GM11168 (cell line): ENCODE results near the gene ATF6B.
"Not testable (repeated sequence)": the region's sequence is repeated elsewhere in the genome, so short reads cannot be mapped to it uniquely, and the experiment has no call there.

Source experiments
- in situ Hi-C: fragments of 300-500 bp; cut with MboI; formaldehyde crosslinking; loops from one replicate; pipeline ENCODE4 v1.12.0; 2022; ENCODE audit warnings: low sequenced_read_pairs; ENCODE audit not compliant: unreplicated experiment

ATF6B gene

DNA sequence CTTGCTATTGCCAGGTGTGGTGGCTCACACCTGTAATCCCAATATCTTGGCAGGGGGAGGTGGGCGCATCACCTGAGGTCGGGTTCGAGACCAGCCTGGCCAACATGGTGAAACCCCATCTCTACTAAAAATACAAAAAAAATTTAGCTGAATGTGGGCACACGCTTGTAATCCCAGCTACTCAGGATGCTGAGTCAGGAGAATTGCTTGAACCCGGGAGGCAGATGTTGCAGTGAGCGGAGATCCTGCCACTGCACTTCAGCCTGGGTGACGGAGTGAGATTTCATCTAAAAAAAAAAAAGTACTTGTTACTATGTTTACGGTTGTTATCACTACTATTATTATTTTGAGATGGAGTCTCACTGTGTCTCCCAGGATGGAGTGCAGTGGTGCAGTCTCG is 28.8 kb upstream of the ATF6B start:
- in situ Hi-C loops = no loop called here

DNA sequence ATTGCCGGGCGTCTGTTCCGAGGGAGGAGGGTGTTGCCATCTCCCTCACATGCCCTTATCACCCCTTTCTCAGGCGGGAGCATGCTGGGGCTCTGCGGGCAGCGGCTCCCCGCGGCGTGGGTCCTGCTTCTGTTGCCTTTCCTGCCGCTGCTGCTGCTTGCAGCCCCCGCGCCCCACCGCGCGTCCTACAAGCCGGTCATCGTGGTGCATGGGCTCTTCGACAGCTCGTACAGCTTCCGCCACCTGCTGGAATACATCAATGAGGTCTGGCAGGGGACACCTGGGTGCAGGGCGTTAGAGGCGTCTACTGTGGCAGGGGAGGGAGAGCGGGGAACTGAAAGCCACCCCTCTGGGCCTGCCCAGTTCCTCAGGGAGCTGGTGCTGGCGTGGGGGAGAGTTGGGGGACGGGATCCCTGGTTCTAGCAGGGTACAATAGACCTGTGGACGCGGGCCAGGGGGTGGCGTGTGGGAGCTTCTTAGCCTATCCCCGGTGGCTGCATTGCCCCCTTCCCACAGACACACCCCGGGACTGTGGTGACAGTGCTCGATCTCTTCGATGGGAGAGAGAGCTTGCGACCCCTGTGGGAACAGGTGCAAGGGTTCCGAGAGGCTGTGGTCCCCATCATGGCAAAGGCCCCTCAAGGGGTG is 26.6 kb upstream of the ATF6B start:
- in situ Hi-C loops = no loop called here

DNA sequence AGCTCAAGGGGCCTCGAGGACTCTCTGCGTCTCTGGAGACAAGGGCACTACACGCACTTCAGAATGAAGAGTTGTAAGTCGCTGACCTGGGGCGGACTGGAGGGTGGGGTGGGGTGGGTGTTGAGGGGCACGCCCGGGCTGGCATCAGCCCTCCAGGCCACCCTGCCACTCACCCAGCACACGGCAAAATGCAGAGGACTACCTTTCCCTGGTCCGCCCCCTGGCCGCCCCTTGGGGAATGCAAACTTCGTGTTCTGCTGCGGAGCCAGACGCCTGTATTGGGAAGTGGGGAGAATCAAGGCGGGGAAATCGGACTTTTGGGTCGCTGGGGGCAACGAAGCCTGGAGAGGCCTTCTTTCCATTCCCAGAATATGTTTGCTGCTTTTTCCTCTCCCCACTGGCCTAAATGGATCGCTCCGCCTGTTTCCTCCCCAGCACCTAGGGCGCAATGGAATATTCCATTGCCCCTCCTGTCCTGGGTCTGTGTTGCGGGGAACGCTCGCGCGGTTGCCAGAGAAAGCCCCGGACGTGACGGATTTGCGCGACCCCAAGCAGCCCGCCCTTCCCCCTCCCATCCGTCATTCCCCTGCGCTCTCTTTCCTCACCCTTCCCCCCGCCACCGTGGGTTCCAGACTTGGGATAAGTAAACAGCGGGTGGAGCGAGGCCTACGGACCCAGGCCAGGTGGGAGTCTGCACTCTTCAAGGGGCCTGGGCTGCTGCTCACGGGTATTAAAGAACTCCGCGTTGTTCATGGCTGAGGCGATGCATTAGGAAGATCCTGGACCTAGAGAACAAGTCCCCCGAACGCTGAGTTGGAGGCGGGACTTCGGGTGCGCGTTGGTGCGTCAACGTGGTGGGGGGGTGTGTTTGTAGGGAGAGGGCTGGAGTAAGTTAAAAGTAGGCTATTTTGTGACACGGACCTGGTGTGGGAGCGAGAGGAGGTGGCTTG is 25.8 kb upstream of the ATF6B start, which contains the start of gene PPT2:
Gene PPT2 (plus strand): TSS at position 578 of the 950 bp plus-strand sequence. CDS start 454 bp downstream, outside the sequence.
- in situ Hi-C loops = no loop called here

- in situ Hi-C loops = no loop called here
Measured at GRCh38 chr6:32152769-32153563, 24.9 kb upstream of the ATF6B start.

DNA sequence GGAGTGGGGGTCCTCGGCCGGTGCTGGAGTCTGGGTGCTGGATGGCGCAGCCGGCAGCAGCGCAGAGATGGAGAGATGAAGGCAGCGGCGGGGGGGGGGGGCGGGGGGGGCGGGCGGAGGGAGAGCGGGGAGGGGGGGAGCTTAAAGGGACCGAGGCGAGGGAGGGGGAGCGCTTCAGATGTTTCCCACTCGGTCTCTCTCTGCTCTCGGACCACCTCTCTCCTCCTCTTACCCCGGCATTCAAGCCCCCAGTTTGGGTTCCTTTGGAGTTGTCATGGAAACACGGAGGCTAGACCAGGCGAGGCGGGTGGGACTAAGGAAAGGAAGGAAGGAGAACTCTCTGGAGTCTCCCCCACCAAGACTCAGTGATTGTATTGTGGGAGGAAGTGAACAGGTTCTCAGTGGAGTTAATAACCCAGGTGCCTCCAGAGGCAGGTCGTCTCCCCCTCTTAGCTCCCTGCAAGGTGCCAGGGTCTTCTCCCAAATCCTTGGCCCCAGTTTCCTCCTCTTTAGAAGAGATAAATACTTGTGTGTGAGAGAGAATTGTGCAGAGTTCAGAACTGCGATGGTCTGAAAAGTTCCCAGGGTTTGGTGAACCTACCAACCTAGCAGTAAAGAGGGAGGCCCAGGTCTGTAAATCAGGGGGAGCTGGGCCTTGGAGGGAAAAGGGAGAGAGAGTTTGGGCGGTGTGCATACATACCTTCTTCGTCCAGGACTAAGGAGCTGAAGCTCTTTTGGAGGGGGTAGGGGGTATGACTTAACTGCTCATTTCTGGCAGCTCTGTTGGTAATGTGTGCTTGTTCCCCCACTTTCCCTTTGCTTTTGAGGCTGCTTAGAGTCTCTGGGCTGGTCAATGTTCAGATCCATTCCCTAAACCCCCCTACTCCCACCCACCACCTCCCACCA is 24.1 kb upstream of the ATF6B start, which contains the start of gene PRRT1:
Gene PRRT1 (minus strand): TSS at position 77 of the 906 bp plus-strand sequence. CDS start 112 bp downstream, outside the sequence.
- in situ Hi-C loops = no loop called here

- in situ Hi-C loops = no loop called here
Measured at GRCh38 chr6:32151181-32151862, 23.3 kb upstream of the ATF6B start.

DNA sequence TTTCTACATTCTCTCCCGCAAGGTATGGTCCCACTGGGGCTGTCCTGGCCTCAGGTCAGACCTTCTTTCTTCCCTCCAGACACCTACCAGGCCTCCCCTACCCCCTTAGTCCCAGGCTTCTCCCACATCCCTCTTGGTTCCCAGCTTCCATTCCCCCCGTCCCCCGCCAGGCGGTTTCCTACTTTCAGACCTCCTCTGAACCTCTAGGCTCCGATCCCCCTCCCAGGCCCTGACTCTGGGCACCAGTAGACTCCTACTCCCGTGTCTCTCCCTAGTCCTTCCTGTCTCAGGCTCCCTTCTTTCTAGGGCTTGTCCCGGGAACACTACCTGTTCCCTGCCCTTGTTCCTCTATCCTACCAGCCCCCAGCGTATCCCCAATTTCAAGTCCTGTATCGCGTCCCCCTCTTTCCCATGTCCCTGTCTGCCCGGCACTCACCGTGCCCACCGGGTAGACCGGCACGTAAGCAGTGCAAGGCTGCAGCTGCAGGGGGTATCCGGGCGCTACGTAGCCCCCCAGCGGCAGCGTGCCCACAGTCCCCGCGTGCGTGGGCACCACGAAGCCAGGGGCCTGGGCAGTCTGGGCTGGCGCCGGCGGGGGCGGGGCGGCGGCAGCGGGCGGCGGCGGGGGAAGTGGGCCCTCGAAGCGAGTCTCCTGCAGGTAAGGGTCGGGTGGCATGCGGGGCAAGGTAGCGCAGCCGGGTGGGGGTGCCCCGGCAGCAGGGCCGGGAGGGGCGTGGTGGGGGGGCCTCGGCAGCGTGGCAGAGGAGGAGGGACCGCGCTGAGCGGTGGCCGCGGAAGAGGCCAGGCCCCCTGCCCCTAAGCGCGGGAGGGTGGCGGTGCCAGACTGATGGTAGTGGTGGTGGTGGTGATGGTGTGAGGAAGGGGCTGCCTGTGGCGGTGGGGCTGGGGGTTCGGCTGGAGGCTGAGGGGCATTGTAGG is 22.2 kb upstream of the ATF6B start:
- in situ Hi-C loops = no loop called here

- in situ Hi-C loops = no loop called here
Measured at GRCh38 chr6:32149092-32149755, 21.2 kb upstream of the ATF6B start.

DNA sequence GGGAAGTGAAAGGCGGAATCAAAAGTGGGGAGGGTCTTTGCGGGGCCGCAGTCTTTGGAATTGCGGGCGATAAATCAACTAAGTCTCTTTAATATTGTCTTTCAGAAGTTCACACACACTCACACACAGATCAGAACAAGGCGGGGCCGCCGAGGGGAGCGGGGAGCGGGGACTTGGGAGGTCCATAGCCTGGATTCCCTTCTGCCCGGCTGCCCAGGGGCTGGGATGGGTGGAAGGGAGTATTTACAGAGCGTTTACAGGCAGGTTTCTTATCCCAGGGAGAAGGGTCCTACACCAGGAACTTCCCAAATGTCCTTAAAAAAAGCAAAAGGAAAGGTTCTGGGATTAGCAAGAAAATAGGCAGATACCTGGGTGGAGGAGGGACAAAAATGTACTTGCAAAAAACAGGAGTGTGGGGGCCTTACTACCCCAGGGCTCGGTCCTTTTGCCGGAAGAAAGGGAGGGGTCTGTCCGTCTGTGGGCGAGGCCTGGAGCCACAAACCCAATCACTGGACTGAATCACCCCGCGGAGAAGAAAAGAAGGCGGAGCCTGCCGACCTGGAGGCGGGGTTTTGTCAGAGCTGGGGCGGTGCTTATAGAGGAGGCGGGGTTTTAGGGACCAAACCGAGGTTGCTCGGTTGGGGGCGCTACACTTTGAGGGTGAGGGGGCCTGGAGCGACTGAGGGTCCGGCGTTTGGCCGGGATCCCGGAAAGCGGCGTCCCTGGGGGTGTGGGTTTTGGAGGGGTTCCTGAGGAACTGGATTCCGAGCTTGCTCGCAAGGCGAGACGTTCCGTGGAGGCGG is 20.4 kb upstream of the ATF6B start:
- in situ Hi-C loops = no loop called here

DNA sequence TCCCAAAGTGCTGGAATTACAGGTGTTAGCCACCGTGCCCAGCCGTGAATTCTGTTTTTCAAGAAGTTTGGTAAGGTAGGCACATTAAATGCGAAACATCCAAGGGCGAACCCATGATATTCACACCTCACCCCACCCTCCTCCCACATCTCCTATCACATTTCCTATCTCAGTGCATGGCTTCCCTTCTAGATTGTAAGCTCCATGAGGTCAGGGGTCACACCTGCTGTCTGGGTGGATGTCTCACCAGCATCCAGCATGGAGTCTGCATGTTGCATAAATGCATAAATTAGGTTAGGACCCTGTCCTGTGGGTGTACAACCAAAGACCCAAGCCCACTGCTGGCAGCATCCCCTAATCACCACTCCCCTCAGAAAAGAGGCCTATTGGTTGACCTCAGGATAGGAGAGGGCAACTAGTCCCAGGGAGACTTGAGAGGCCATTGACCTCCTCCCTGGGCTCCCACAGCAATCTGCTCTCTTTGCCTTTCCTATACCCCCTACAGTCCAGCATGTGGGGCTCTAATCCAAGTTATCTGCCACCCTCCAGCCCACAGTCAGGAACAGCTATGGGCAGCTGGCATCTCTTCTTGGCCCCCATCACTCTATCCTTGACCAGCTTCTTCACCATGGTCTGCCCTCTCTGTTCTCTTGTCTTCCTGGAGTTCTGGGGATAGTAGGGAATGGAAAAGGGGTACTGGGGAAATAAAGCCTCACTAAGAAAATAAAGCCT is 19.5 kb upstream of the ATF6B start:
- in situ Hi-C loops = no loop called here

- in situ Hi-C loops = no loop called here
Measured at GRCh38 chr6:32146687-32147086, 18.6 kb upstream of the ATF6B start.

- in situ Hi-C loops = no loop called here
Measured at GRCh38 chr6:32146287-32146686, 18.2 kb upstream of the ATF6B start.

- in situ Hi-C loops = not testable (repeated sequence)
Measured at GRCh38 chr6:32144238-32144637, 16.2 kb upstream of the ATF6B start.

DNA sequence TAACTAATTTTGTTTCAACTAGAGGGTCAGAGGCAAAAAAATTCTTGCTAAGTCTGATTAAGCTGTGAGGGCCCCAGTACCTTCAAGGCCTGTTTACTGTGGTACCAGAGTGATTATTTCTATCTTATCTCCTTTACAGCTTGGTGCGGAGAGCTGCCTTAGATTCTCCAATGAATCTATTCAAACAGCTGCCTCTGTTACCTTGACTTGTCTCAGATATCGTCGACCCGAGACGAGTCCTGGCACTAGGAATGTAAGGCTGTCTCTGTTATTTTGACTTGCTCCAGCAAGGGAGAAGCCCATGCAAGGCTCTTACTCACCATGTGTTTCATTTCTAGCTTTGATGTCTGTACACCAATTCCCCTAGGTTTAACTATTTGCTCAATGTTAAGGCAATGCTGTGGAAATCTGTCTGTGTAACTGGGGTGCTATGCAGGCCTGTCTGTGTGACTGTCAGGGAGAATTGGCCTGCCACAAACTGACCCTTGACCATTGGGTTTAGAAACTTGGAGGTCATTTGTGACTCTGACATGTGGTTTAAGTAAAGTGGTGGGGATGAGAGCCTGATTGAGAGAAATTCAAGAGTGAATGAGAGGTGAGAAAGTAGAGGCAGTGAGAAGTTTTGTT is 12.5 kb upstream of the ATF6B start:
- in situ Hi-C loops = no loop called here

DNA sequence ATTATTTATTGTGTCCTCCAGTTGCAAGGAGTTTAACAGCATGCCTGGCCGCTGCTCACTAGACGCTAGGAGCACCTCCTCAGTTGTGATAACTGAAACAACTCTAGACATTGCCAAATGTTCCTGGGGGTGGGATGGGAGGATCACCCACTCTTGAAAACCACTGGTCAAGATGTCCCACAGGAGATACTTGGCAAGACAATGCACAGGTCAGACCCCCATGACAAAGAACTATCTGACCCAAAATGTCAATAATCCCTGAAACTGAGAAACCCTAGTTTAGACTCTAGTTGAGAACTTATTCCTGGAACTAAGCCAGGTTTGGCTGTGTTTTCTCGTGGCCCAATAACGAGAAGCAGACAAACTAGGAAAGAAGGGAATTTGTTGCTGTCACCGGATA is 11.5 kb upstream of the ATF6B start:
- in situ Hi-C loops = no loop called here
